Measurements from ENCODE around the gene AP2A1. TPM values are rescaled to one million over a fixed set of nuclear protein-coding genes. Genes with fewer than 3 reads are reported as not detected.

AP2A1 gene
- total and polyA plus RNA-seq, 9 of the 15 experiments (the other 6 are each of a cell fraction or from before 2014, with no cell fraction given): 0.55 to 150 (median 31.9) TPM

- TF ChIP-seq, protein P1, sequence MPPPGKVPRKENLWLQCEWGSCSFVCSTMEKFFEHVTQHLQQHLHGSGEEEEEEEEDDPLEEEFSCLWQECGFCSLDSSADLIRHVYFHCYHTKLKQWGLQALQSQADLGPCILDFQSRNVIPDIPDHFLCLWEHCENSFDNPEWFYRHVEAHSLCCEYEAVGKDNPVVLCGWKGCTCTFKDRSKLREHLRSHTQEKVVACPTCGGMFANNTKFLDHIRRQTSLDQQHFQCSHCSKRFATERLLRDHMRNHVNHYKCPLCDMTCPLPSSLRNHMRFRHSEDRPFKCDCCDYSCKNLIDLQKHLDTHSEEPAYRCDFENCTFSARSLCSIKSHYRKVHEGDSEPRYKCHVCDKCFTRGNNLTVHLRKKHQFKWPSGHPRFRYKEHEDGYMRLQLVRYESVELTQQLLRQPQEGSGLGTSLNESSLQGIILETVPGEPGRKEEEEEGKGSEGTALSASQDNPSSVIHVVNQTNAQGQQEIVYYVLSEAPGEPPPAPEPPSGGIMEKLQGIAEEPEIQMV (tag; conservative IDR thresholded peaks at IDR 0.05; ENCODE audit: low read depth): no peak
- no peak for TF ChIP-seq NKRF (IDR thresholded peaks at IDR 0.05; ENCODE audit: borderline replicate concordance)
- TF ChIP-seq, protein P2, sequence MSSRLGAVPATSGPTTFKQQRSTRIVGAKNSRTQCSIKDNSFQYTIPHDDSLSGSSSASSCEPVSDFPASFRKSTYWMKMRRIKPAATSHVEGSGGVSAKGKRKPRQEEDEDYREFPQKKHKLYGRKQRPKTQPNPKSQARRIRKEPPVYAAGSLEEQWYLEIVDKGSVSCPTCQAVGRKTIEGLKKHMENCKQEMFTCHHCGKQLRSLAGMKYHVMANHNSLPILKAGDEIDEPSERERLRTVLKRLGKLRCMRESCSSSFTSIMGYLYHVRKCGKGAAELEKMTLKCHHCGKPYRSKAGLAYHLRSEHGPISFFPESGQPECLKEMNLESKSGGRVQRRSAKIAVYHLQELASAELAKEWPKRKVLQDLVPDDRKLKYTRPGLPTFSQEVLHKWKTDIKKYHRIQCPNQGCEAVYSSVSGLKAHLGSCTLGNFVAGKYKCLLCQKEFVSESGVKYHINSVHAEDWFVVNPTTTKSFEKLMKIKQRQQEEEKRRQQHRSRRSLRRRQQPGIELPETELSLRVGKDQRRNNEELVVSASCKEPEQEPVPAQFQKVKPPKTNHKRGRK (tag; IDR thresholded peaks at IDR 0.05): no peak
- TF ChIP-seq CC2D1A (IDR thresholded peaks at IDR 0.05): no peak
- no peak for TF ChIP-seq IRF2 (CRISPR knock-in tag; IDR thresholded peaks at IDR 0.05)
- TF ChIP-seq KLF1 (tag; IDR thresholded peaks at IDR 0.05): no peak
- no peak for TF ChIP-seq SAFB2 (IDR thresholded peaks at IDR 0.05; ENCODE audit: borderline replicate concordance, low read depth, low read length, severe bottlenecking)
- no peak for TF ChIP-seq KAT2B (IDR thresholded peaks at IDR 0.05; ENCODE audit: low read depth, low read length)
- no peak for TF ChIP-seq ZNF274 (IDR thresholded peaks at IDR 0.05; ENCODE audit: borderline replicate concordance, low read depth, low read length)
- no peak for TF ChIP-seq ZNF511 (CRISPR knock-in tag; IDR thresholded peaks at IDR 0.05)
- TF ChIP-seq ERF (CRISPR knock-in tag; IDR thresholded peaks at IDR 0.05): no peak
- no peak for TF ChIP-seq DMBX1 (CRISPR knock-in tag; IDR thresholded peaks at IDR 0.05; ENCODE audit: borderline replicate concordance)
- TF ChIP-seq, protein P3, sequence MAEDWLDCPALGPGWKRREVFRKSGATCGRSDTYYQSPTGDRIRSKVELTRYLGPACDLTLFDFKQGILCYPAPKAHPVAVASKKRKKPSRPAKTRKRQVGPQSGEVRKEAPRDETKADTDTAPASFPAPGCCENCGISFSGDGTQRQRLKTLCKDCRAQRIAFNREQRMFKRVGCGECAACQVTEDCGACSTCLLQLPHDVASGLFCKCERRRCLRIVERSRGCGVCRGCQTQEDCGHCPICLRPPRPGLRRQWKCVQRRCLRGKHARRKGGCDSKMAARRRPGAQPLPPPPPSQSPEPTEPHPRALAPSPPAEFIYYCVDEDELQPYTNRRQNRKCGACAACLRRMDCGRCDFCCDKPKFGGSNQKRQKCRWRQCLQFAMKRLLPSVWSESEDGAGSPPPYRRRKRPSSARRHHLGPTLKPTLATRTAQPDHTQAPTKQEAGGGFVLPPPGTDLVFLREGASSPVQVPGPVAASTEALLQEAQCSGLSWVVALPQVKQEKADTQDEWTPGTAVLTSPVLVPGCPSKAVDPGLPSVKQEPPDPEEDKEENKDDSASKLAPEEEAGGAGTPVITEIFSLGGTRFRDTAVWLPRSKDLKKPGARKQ (CRISPR knock-in tag; IDR thresholded peaks at IDR 0.05): no peak
- no peak for TF ChIP-seq GABPB2 (CRISPR knock-in tag; conservative IDR thresholded peaks at IDR 0.05)
- TF ChIP-seq SAP30 (IDR thresholded peaks at IDR 0.05; ENCODE audit: borderline replicate concordance, insufficient read depth, low read depth, low read length, poor library complexity, severe bottlenecking): peak; percentile 68
- no peak for TF ChIP-seq RFX7 (CRISPR knock-in tag; IDR thresholded peaks at IDR 0.05)
- peak in 1 of 2 experiments; percentile 23; a peak in 1 of 4 replicates for TF ChIP-seq NRF1 (conservative IDR thresholded peaks at IDR 0.05 in 1 of 2, IDR thresholded peaks at IDR 0.05 in 1 of 2)
- no peak for TF ChIP-seq ZNF699 (CRISPR knock-in tag; IDR thresholded peaks at IDR 0.05; ENCODE audit: insufficient replicate concordance)
- TF ChIP-seq TGIF2 (CRISPR knock-in tag; IDR thresholded peaks at IDR 0.05): no peak
Observed at GRCh38 chr19:49812997-49813861, 46.4 kb downstream of the AP2A1 start, which contains the start of gene FUZ (continued).
